Neuronal stem cell (in vitro differentiated cells): ENCODE data around the gene ZNF778.
A peak's percentile ranks its signal among the peaks of the same experiment; 100 is the strongest.

Experiments used
- DNase-seq: peaks from one replicate; pipeline ENCODE4 v3.0.0-alpha.2; 2013; ENCODE audit warnings: low spot score
- H2AFZ ChIP-seq: one replicate; pipeline ENCODE4 v1.6.1; 2013; ENCODE audit warnings: mild to moderate bottlenecking, low read length, inconsistent platforms
- H2AK5ac ChIP-seq: 2 replicates; pipeline ENCODE4 v1.6.1; 2013; ENCODE audit warnings: low read depth, mild to moderate bottlenecking, inconsistent platforms, low read length, moderate library complexity, mixed read lengths
- H2BK120ac ChIP-seq: 2 replicates; pipeline ENCODE4 v1.6.1; 2013; ENCODE audit warnings: low read depth, mild to moderate bottlenecking, inconsistent platforms, low read length, moderate library complexity, mixed read lengths
- H2BK12ac ChIP-seq: one replicate; pipeline ENCODE4 v1.6.1; 2013; ENCODE audit warnings: low read length, inconsistent platforms
- H2BK15ac ChIP-seq: 2 replicates; pipeline ENCODE4 v1.6.1; 2013; ENCODE audit warnings: mild to moderate bottlenecking, low read length, inconsistent platforms, mixed read lengths
- H2BK5ac ChIP-seq: one replicate; pipeline ENCODE4 v1.6.1; 2013; ENCODE audit warnings: inconsistent platforms, mild to moderate bottlenecking, low read length, moderate library complexity
- H3K14ac ChIP-seq: one replicate; pipeline ENCODE4 v1.6.1; 2013; ENCODE audit warnings: low read length, inconsistent platforms
- H3K18ac ChIP-seq: 2 replicates; pipeline ENCODE4 v1.6.1; 2013; ENCODE audit warnings: low read length, inconsistent platforms
- H3K23ac ChIP-seq: 2 replicates; pipeline ENCODE4 v1.6.1; 2013; ENCODE audit warnings: low read depth, mild to moderate bottlenecking, mixed read lengths, low read length, inconsistent platforms; ENCODE audit not compliant: poor library complexity
- H3K27ac ChIP-seq: replicated peaks from 3 replicates; pipeline ENCODE4 v1.5.1; 2013; ENCODE audit warnings: low read length, inconsistent platforms
- H3K27me3 ChIP-seq, 3 experiments: 2 replicates each; pipeline ENCODE4 v1.6.1; 2013; ENCODE audit warnings: low read length in 3 of 3, mild to moderate bottlenecking in 2 of 3, inconsistent platforms in 1 of 3, low read depth in 1 of 3, mixed read lengths in 1 of 3, moderate library complexity in 1 of 3; ENCODE audit not compliant: control insufficient read depth in 3 of 3, insufficient read depth in 3 of 3
- H3K36me3 ChIP-seq, 2 donors: replicated peaks in 1 of 2; 2 replicates each; pipeline ENCODE4 v1.6.1; 2013; ENCODE audit warnings: low read length in 2 of 2; ENCODE audit not compliant: control insufficient read depth in 2 of 2, insufficient read depth in 2 of 2
- H3K4ac ChIP-seq: 2 replicates; pipeline ENCODE4 v1.6.1; 2013; ENCODE audit warnings: inconsistent platforms, mild to moderate bottlenecking, low read length, moderate library complexity
- H3K4me1 ChIP-seq, 2 donors: 1 replicate in 1 of 2; 2 replicates in 1 of 2; pipeline ENCODE4 v1.6.1; 2013; ENCODE audit warnings: low read length in 2 of 2, low read depth in 1 of 2; ENCODE audit not compliant: control insufficient read depth in 2 of 2, insufficient read depth in 1 of 2
- H3K4me2 ChIP-seq: one replicate; pipeline ENCODE4 v1.6.1; 2013; ENCODE audit warnings: mild to moderate bottlenecking, low read length, inconsistent platforms; ENCODE audit not compliant: insufficient read depth, poor library complexity, severe bottlenecking
- H3K4me3 ChIP-seq, 2 donors: 2 replicates each; pipeline ENCODE4 v1.5.1; 2013; ENCODE audit warnings: low read length in 2 of 2, mild to moderate bottlenecking in 2 of 2, inconsistent platforms in 1 of 2, moderate library complexity in 1 of 2
- H3K79me1 ChIP-seq: one replicate; pipeline ENCODE4 v1.6.1; 2013; ENCODE audit warnings: low read depth, mild to moderate bottlenecking, inconsistent platforms, low read length, moderate library complexity
- H3K9ac ChIP-seq: one replicate; pipeline ENCODE4 v1.6.1; 2013; ENCODE audit warnings: mild to moderate bottlenecking, low read depth, low read length, inconsistent platforms; ENCODE audit not compliant: poor library complexity
- H3K9me3 ChIP-seq, 2 donors: replicated peaks in 1 of 2; 2 replicates each; pipeline versions ENCODE3 to v1.6.1; 2013; ENCODE audit warnings: low read length in 2 of 2, mild to moderate bottlenecking in 2 of 2, inconsistent platforms in 1 of 2, low read depth in 1 of 2, mixed read lengths in 1 of 2, moderate library complexity in 1 of 2; ENCODE audit not compliant: control insufficient read depth in 2 of 2, insufficient read depth in 1 of 2
- H4K8ac ChIP-seq: one replicate; pipeline ENCODE4 v1.6.1; 2013; ENCODE audit warnings: low read depth, mild to moderate bottlenecking, inconsistent platforms, low read length, moderate library complexity
- H4K91ac ChIP-seq: one replicate; pipeline ENCODE4 v1.6.1; 2013; ENCODE audit warnings: low read length, low read depth, mild to moderate bottlenecking, inconsistent platforms; ENCODE audit not compliant: poor library complexity
- WGBS, 2 donors: extraction: QIAGEN DNeasy Blood & Tissue Kit; methylation state at CpG; one replicate each; pipeline ENCODE4 v1.1.7; 2013; ENCODE audit warnings: missing lambda C conversion rate in 2 of 2, mixed read lengths in 1 of 2; ENCODE audit not compliant: insufficient read length in 2 of 2, insufficient replicate concordance in 1 of 2; ENCODE audit errors: extremely low coverage in 2 of 2; 5-methylcytosine and 5-hydroxymethylcytosine counted together

The ZNF778 gene

GRCh38 chr16:89192956-89193575 is 24.4 kb upstream of the ZNF778 start:
- no peak overlapping the region for H2BK12ac ChIP-seq
- H2BK5ac ChIP-seq = no peak overlapping the region
- H3K23ac ChIP-seq = peak overlapping the region; percentile 55
- H3K14ac ChIP-seq = no peak overlapping the region
- peaks cover 15 to 41% (median 28%) of the 10 kb centered on the region in 3 experiments for H3K27me3 ChIP-seq
- peak overlapping the region; percentile 75 for H2BK15ac ChIP-seq
- H3K4me3 ChIP-seq = no peak overlapping the region
- no peak for DNase-seq
- no peak overlapping the region for H3K4ac ChIP-seq
- H2AFZ ChIP-seq = no peak overlapping the region
- no peak overlapping the region for H2BK120ac ChIP-seq
- peak overlapping the region; percentile 82 for H4K8ac ChIP-seq
- peak overlapping the region; percentile 83 for H3K18ac ChIP-seq
- no peak overlapping the region for H2AK5ac ChIP-seq
- H3K4me1 ChIP-seq = peaks cover 2 to 9% of the 10 kb centered on the region in 2 donors
- WGBS, 2 donors = no CpG with 5 or more reads among the region's 39 CpGs
- no peak overlapping the region for H3K9ac ChIP-seq
- no peak overlapping the region for H4K91ac ChIP-seq
- peaks cover 0 to 6% of the 10 kb centered on the region in 2 donors for H3K9me3 ChIP-seq
- peaks cover 3% of the 10 kb centered on the region for H3K79me1 ChIP-seq
- no peaks in the 10 kb centered on the region for H3K36me3 ChIP-seq
- H3K4me2 ChIP-seq = no peak overlapping the region
- H3K27ac ChIP-seq = no peak overlapping the region

GRCh38 chr16:89193576-89194293 is 23.8 kb upstream of the ZNF778 start:
- peak overlapping the region; percentile 50 for H3K9ac ChIP-seq
- H3K4ac ChIP-seq = no peak overlapping the region
- peak overlapping the region; percentile 83 for H3K18ac ChIP-seq
- H4K91ac ChIP-seq = no peak overlapping the region
- H3K27ac ChIP-seq = no peak overlapping the region
- peaks cover 0 to 6% of the 10 kb centered on the region in 2 donors for H3K9me3 ChIP-seq
- H2BK15ac ChIP-seq = peak overlapping the region; percentile 75
- H4K8ac ChIP-seq = peak overlapping the region; percentile 82
- H2BK12ac ChIP-seq = peak overlapping the region; percentile 22
- no peak overlapping the region for H3K14ac ChIP-seq
- peak overlapping the region; percentile 94 for H2AK5ac ChIP-seq
- H3K36me3 ChIP-seq = no peaks in the 10 kb centered on the region
- H2AFZ ChIP-seq = no peak overlapping the region
- no peak overlapping the region for H3K4me3 ChIP-seq
- no CpG with 5 or more reads among the region's 38 CpGs for WGBS, 2 donors
- no peak overlapping the region for H3K4me2 ChIP-seq
- H3K27me3 ChIP-seq = peaks cover 15 to 44% (median 28%) of the 10 kb centered on the region in 3 experiments
- DNase-seq = no peak
- no peak overlapping the region for H2BK120ac ChIP-seq
- H3K4me1 ChIP-seq = peaks cover 2 to 9% of the 10 kb centered on the region in 2 donors
- peak overlapping the region; percentile 85 for H3K23ac ChIP-seq
- H3K79me1 ChIP-seq = peaks cover 5% of the 10 kb centered on the region
- H2BK5ac ChIP-seq = no peak overlapping the region

- Histone ChIP-seq H4K8ac (no peak overlapping the region), H3K23ac (no peak overlapping the region), H3K18ac (peak overlapping the region; percentile 48), H3K4ac (no peak overlapping the region), H3K4me1 (peaks cover 2 to 16% of the 10 kb centered on the region in 2 donors), H3K79me1 (peaks cover 5% of the 10 kb centered on the region), H3K36me3 (no peaks in the 10 kb centered on the region), H3K14ac (no peak overlapping the region), H2BK15ac (peak overlapping the region; percentile 49), H2BK12ac (no peak overlapping the region), H2AFZ (no peak overlapping the region), H4K91ac (no peak overlapping the region), H3K27ac (no peak overlapping the region), H3K4me2 (no peak overlapping the region), H2AK5ac (peak overlapping the region; percentile 56), H2BK5ac (peak overlapping the region; percentile 53), H3K27me3 (peaks cover 15 to 53% (median 35%) of the 10 kb centered on the region in 3 experiments), H3K4me3 (no peak overlapping the region), H3K9ac (no peak overlapping the region), H3K9me3 (peaks cover 0 to 6% of the 10 kb centered on the region in 2 donors), H2BK120ac (no peak overlapping the region)
- DNase-seq = no peak
- no CpG with 5 or more reads among the region's 45 CpGs for WGBS, 2 donors
These were observed 22.9 kb upstream of the ZNF778 start for GRCh38 chr16:89194340-89195311.
